NCI-H2227 treated with DMSO at 0.1 percent for 48 hours (cell line): ENCODE data around the gene TOM1L1.

ENCODE experiments used
- DNase-seq: peaks from one replicate; lab custom pipeline; 2025; lab: John Stamatoyannopoulos, UW

TOM1L1 gene

DNA sequence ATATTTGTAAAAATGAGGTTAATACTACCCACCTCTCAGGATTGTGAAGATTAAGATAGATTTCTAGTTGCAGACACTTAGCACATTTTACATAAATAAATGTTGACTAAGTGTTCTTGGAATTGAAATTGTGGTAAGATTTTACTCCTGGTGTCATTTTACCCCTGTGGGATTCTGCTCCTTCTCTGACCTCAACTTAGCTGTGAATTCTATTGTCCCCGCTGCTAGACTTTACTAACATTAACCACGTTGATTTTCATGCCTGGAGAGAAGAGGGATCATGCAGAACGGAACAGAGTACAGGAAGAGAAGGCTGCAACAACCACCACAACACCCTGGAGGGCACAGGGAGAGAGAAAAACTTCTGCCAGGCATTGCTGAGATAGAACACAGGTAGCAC lies 2.1 kb upstream of the TOM1L1 start:
- DNase-seq: no peak

DNA sequence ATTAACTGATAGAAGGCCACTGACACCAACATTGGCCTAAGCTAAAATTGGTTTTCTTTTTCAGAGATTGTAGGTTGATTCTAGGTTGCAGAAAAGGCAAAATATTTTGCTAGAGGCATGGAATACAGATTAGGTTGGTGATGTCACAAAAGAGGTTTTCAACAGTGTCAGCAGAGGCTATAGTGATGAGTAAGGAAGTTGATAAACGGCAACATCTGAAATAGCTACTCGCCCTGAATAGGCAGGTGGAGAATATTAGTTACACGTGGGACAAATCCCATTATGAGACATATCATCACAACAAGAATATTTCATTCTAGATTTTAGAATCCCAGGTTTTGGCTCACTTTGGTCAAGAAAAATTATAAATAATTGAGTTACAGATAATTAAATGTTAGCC lies 1.5 kb upstream of the TOM1L1 start:
- no peak for DNase-seq

DNA sequence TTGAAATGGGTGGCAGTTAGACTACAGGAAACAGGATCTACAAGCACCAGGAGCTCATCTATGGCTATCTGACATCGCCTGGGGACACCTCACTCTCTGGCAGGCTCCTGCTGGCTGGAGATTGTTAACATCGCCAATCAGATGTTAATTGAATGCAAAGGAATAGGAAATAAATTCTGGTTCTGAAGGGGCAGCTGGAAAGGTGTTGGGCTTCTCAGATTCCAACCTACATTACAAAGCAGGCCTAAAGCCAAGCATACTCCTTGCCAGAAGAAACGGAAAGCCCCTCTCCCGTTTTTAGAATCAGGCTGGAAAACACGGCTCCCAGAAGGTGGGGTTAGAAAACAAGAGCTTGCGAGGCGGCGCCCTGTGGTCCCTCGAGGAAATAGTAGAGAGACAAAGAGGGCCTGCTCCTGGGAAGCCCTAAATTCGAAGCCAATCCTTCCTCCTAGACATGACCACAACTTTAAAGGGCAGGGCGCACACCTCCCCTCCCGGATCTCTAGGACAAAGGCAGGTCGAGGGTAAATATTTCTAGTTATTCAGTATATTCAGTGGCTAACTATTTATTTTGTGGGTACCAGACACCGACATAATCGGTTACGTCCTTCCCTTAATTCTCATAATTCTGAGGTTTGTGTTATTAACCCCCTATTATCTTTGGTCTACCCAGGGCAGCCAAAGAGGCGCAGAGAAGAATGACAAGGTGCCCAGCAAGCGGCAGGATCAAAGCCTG lies 763 bp upstream of the TOM1L1 start:
- peak; percentile 36 for DNase-seq

- no peak for DNase-seq
Measured at GRCh38 chr17:54901230-54901822, 674 bp downstream of the TOM1L1 start.

GRCh38 chr17:54902017-54902416 lies 1.4 kb downstream of the TOM1L1 start:
- no peak for DNase-seq

- DNase-seq: peak; percentile 3
Measured at GRCh38 chr17:54902611-54903010, 2.0 kb downstream of the TOM1L1 start.

DNA sequence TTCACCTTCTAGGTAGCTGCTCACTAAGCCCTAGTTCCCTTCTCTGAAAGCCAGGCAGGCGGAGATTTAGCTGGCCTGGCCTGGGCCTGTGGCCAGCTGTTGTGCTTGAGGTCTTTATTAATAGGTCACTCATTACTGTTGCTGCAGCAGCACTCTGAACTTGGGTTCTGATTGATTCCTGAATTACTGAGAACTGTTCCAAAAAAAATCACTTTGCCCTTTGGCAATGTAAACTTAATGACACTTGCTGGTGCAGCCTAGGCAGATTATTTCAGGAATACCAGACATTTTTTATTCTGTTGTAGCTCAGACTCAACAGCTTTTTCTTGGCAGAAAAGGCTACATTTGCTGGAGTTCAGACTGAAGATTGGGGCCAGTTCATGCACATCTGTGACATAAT lies 2.7 kb downstream of the TOM1L1 start:
- DNase-seq: no peak

DNA sequence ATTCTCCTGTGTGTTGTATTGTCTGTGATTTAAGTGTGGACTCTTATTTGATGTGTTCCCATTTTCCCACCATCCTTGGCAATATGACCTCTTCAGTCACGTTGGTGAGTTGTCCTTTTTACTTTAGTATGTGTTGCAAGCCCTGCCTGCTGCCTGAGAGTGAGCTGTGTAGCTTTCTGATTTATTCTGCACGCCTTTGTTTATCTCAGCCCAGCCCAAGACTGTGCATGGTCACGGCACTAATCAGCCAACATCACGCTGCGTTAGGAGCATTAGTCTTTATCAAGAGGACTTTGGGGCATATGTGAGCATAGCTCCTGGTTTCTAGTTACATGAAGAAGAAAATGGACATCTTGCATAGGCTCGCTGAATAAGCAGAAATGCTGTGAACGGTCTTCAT lies 6.0 kb downstream of the TOM1L1 start:
- DNase-seq: no peak

GRCh38 chr17:54907376-54907775 lies 6.7 kb downstream of the TOM1L1 start:
- no peak for DNase-seq

- no peak for DNase-seq
Measured at GRCh38 chr17:54909766-54910165, 9.1 kb downstream of the TOM1L1 start.

DNA sequence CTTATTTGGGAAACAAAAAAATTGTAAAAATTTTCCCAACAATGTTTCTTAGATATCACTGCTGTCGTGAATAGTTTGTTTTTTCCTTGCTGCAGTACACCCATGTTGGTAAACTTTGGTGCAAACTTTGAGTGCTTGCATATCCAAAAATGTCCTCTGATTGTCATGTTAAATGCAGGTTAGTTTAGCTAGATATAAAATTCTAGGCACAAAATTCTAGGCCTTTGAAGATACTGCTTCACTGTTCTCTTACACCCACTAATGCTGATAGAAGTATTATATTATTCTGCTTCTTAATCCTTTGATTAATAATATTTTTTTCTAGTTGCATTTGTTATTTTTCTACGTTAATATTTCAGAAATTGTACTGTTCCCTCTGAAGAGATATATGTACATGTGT lies 16.1 kb downstream of the TOM1L1 start:
- no peak for DNase-seq

GRCh38 chr17:54919425-54919824 lies 18.8 kb downstream of the TOM1L1 start:
- DNase-seq: no peak

- no peak for DNase-seq
Measured at GRCh38 chr17:54920819-54921218, 20.2 kb downstream of the TOM1L1 start.

DNA sequence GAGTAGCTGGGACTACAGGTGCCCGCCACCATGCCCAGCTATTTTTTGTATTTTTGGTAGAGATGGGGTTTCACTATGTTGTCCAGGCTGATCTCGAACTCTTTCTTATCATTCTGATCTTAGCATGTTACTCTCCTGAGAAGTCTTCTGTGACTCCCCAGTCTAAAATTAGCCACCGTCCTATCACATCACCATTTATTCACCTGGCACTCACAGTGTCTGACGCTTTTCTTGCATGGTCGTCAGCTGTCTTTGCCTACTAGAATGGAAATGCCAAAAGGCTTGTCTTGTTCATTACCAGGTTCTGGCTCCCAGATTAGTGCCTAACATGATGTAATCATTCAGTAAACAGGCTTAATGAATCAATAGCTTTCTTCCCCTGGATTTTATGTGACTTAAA lies 23.8 kb downstream of the TOM1L1 start:
- DNase-seq: no peak

DNA sequence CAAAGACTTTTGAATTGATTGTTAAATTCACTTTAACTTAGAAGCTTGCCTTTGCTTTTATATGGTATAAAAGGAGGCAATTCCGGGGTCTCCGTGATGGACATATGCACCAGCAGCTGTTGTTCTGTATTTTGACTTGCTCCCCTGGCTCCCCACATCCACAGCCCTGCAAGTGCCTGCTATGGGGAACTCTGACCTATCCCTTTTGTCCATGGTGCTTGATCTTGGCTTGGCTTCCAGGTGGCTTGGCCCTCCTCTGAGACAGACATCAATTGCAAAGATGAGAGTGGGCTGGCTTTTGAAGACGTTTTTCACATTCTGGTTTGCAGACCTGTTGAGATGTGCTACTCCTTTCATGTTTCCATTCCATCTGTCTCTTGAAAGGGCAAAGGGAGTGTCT lies 26.9 kb downstream of the TOM1L1 start:
- no peak for DNase-seq

GRCh38 chr17:54932711-54933110 lies 32.1 kb downstream of the TOM1L1 start:
- no peak for DNase-seq

DNA sequence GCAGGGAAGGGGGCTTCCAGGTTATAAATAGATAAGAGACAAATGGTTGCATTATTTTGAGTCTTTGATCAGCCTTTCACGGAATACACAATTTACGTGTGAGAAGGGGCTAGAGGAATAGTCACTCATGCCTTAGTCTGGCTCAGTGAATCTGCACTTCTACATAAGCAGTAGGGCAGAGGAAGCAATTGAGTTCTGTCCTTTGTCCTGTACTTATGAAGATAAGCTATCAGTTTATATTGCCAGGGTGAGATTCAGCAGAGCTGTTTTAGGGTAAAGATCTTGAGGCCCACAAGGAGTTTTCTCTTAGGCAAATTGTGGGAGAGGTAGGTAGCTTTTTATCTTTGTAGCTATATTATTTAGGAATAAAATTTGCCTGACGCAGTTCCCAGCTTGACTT lies 33.3 kb downstream of the TOM1L1 start:
- no peak for DNase-seq

DNA sequence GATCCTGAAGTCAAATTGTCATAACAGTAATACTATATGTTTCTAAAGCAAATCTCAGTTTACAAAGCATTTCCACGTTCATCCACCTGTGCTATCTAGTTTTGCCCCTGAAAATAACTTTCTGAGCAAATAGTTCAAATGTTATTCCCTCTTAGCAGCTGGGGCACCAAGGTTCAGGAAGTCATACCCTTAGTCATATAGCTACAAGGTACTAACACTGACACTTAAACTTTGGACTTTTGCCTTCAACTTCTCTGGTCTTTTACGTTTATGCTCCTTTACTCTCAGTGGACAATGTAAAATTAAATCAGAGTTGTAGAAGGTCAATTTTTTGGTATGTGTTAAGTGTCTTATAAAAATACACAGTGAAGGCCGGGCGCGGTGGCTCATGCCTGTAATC lies 34.8 kb downstream of the TOM1L1 start:
- DNase-seq: no peak

GRCh38 chr17:54937018-54937417 lies 36.4 kb downstream of the TOM1L1 start:
- no peak for DNase-seq

GRCh38 chr17:54937426-54937825 lies 36.8 kb downstream of the TOM1L1 start:
- no peak for DNase-seq

- no peak for DNase-seq
Measured at GRCh38 chr17:54941285-54941684, 40.6 kb downstream of the TOM1L1 start.

- DNase-seq: no peak
Measured at GRCh38 chr17:54944796-54945195, 44.1 kb downstream of the TOM1L1 start.

DNA sequence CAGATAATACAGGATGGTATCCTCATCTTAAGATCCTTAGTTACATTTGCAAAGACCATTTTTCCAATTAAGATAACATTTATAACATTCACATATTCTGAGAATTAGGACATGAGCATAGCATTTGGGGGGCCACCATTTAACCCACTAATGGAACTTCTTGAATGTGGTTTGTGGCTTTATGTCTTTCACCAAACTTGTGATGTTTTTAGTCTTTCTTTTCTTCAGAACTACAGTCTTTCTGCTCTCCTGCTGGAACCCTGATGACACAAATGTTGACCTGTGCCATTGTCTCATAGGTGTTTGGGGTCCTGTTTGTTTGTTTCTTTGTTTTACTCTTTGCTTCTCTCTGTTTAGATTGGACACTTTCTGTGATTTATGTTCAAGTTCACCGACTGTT lies 44.6 kb downstream of the TOM1L1 start:
- no peak for DNase-seq

- DNase-seq: no peak
Measured at GRCh38 chr17:54945671-54946070, 45.0 kb downstream of the TOM1L1 start.
